GM13976 (cell line): Measurements from ENCODE around the gene NRDE2.
A peak's percentile ranks its signal among the peaks of the same experiment; 100 is the strongest.

ENCODE experiments used
- DNase-seq: peaks from one replicate; pipeline ENCODE4 v3.0.0; 2012; ENCODE audit warnings: low spot score
- CTCF ChIP-seq: IDR thresholded peaks from 2 replicates; pipeline ENCODE4 v1.5.1; 2012; ENCODE audit warnings: borderline replicate concordance, mild to moderate bottlenecking; ENCODE audit not compliant: insufficient read depth; ENCODE audit errors: extremely low read depth, missing control alignments, control extremely low read depth
- in situ Hi-C: fragments of 300-500 bp; cut with MboI; formaldehyde crosslinking; loops from one replicate; pipeline ENCODE4 v1.12.0; 2022; ENCODE audit warnings: low sequenced_read_pairs, mixed read lengths, inconsistent platforms; ENCODE audit not compliant: unreplicated experiment

The NRDE2 gene

GRCh38 chr14:90355540-90356518 lies 24.1 kb upstream of the NRDE2 start:
- no peak for TF ChIP-seq CTCF
- no peak for DNase-seq
- in situ Hi-C loops: no loop called here

GRCh38 chr14:90354551-90355298 lies 23.0 kb upstream of the NRDE2 start:
- in situ Hi-C loops: no loop called here
- DNase-seq: no peak
- TF ChIP-seq CTCF: no peak

- in situ Hi-C loops: no loop called here
- peak; percentile 37 for DNase-seq
These were observed 18.0 kb upstream of the NRDE2 start for GRCh38 chr14:90349739-90350138.

GRCh38 chr14:90348270-90348669 lies 16.5 kb upstream of the NRDE2 start:
- no peak for DNase-seq
- no peak for TF ChIP-seq CTCF
- in situ Hi-C loops: no loop called here

More at GRCh38 chr14:90349739-90350138, 18.0 kb upstream of the NRDE2 start:
- TF ChIP-seq CTCF: no peak

GRCh38 chr14:90345239-90345557 lies 13.5 kb upstream of the NRDE2 start:
- no peak for DNase-seq
- TF ChIP-seq CTCF: no peak
- in situ Hi-C loops: no loop called here

GRCh38 chr14:90344331-90345238 lies 12.8 kb upstream of the NRDE2 start:
- in situ Hi-C loops: no loop called here
- TF ChIP-seq CTCF: no peak
- no peak for DNase-seq
